ENCODE measurements around the gene SIRT7.

DNA sequence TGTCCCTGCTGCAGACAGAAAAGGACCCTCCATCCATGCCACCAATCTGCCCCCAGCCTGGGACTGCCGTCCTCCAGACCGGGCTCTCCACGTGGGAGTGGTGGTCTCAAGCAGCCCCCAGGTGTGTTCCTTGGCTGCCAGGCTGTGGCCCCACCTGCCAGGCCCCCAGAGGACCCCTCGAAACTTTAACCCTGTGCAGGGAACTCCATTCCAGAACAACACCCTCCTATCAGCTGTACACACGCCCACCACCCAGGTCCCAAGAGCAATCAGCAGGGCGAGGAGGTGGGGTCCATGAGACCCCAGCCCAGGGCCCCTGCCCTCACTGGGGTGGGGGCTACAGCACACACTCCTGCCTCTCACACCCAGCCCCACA is 17.7 kb upstream of the SIRT7 start:
- TF ChIP-seq, protein P1, sequence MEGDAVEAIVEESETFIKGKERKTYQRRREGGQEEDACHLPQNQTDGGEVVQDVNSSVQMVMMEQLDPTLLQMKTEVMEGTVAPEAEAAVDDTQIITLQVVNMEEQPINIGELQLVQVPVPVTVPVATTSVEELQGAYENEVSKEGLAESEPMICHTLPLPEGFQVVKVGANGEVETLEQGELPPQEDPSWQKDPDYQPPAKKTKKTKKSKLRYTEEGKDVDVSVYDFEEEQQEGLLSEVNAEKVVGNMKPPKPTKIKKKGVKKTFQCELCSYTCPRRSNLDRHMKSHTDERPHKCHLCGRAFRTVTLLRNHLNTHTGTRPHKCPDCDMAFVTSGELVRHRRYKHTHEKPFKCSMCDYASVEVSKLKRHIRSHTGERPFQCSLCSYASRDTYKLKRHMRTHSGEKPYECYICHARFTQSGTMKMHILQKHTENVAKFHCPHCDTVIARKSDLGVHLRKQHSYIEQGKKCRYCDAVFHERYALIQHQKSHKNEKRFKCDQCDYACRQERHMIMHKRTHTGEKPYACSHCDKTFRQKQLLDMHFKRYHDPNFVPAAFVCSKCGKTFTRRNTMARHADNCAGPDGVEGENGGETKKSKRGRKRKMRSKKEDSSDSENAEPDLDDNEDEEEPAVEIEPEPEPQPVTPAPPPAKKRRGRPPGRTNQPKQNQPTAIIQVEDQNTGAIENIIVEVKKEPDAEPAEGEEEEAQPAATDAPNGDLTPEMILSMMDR (IDR thresholded peaks at IDR 0.05; ENCODE audit: poor library complexity, severe bottlenecking), result no peak
- no peak for TF ChIP-seq POLR2AphosphoS5 (IDR thresholded peaks at IDR 0.05)
- TF ChIP-seq EZH2 (IDR thresholded peaks at IDR 0.05; ENCODE audit: borderline replicate concordance, insufficient read depth, low read length, poor library complexity, severe bottlenecking), result no peak
- TF ChIP-seq RAD21 (conservative IDR thresholded peaks at IDR 0.05), result no peak
- no peak for TF ChIP-seq REST (IDR thresholded peaks at IDR 0.05; ENCODE audit: borderline replicate concordance)
- no peak for TF ChIP-seq TAF1 (IDR thresholded peaks at IDR 0.05; ENCODE audit: low read depth)
- no peak for TF ChIP-seq SMC3 (conservative IDR thresholded peaks at IDR 0.05; ENCODE audit: poor library complexity)
- TF ChIP-seq MXI1 (conservative IDR thresholded peaks at IDR 0.05; ENCODE audit: poor library complexity, severe bottlenecking), result no peak
